GM18909 (cell line): ENCODE data around the gene POP4.

ENCODE experiments used
- ATAC-seq: cut with Tn5 transposase; IDR thresholded peaks from one replicate; pipeline ENCODE4 v1.9.1; 2021; ENCODE audit warnings: mild to moderate bottlenecking; ENCODE audit not compliant: unreplicated experiment, poor library complexity

POP4 gene

GRCh38 chr19:29628661-29629385, 22.7 kb downstream of the POP4 start:
- no peak for ATAC-seq

- ATAC-seq, result no peak
Observed at GRCh38 chr19:29629836-29630534, 23.9 kb downstream of the POP4 start.

- no peak for ATAC-seq
Observed at GRCh38 chr19:29630655-29631054, 24.6 kb downstream of the POP4 start.

GRCh38 chr19:29631450-29631849, 25.4 kb downstream of the POP4 start:
- no peak for ATAC-seq

- ATAC-seq, result no peak
Observed at GRCh38 chr19:29634002-29634401, 27.9 kb downstream of the POP4 start.

- ATAC-seq, result no peak
Observed at GRCh38 chr19:29634423-29635130, 28.5 kb downstream of the POP4 start.

- ATAC-seq, result no peak
Observed at GRCh38 chr19:29635963-29636362, 29.9 kb downstream of the POP4 start.

- no peak for ATAC-seq
Observed at GRCh38 chr19:29636553-29637360, 30.7 kb downstream of the POP4 start.

- no peak for ATAC-seq
Observed at GRCh38 chr19:29639086-29639485, 33.0 kb downstream of the POP4 start.

- ATAC-seq, result no peak
Observed at GRCh38 chr19:29640231-29640630, 34.1 kb downstream of the POP4 start.

GRCh38 chr19:29641597-29641996, 35.5 kb downstream of the POP4 start:
- ATAC-seq, result no peak

GRCh38 chr19:29643361-29643935, 37.4 kb downstream of the POP4 start:
- no peak for ATAC-seq

- no peak for ATAC-seq
Observed at GRCh38 chr19:29644210-29644609, 38.1 kb downstream of the POP4 start.

- ATAC-seq, result no peak
Observed at GRCh38 chr19:29645491-29645867, 39.4 kb downstream of the POP4 start.

GRCh38 chr19:29645911-29646310, 39.8 kb downstream of the POP4 start:
- ATAC-seq, result no peak

GRCh38 chr19:29650772-29651387, 44.8 kb downstream of the POP4 start:
- ATAC-seq, result no peak

- no peak for ATAC-seq
Observed at GRCh38 chr19:29651622-29652394, 45.7 kb downstream of the POP4 start.

- ATAC-seq, result no peak
Observed at GRCh38 chr19:29653398-29653797, 47.3 kb downstream of the POP4 start.
